ENCODE data around the gene EPB42.
"Not testable (repeated sequence)": the region's sequence is repeated elsewhere in the genome, so short reads cannot be mapped to it uniquely, and the experiment has no call there.

The EPB42 gene

DNA sequence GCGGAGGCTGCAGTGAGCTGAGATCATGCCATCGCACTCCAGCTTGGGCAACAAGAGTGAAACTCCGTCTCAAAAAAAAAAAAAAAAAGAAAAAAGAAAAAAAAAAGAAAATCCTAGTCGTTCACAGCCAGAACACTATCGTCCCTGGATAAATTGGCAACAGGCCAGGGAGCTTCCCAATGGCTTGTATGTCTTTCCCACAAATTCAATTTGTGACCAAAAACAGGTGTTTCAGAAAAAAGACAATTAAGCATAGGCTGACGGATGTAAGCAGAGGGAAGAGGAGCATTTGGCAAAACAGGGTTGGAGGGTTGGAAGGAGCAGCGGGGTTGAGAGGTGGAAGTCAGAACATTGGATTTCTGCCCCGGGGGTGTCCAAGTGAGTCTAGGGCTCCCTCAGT is 8.5 kb downstream of the EPB42 start:
- no peak for DNase-seq (ENCODE audit: low spot score)

DNA sequence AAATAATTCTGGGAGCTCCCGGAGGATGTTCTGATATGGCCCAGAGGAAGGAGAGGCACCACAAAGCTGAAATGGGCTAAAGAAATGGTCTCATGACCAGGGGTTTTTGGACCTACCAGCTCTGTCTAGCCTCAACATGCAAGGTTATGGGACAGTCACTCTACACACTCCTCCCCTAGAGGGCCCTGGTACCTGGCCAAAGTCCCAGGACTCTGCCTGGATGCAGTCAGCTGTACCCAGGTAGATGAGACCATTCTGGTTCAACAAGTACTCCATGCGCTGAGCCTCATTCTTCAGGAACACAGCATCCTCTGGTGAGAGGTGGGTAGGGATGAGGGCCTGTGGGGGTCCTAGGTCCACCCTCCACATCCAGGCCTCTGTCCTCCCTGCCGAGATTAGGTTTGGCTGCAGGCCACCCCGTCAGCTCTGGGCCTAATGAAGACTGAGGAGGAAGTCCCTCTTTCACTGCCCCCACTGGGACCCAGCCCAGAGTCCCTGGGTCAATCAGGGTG is 9.5 kb downstream of the EPB42 start:
- DNase-seq (ENCODE audit: low spot score), result no peak

GRCh38 chr15:43210807-43211206 is 10.0 kb downstream of the EPB42 start:
- DNase-seq (ENCODE audit: low spot score), result no peak

- DNase-seq (ENCODE audit: low spot score), result no peak
Observed at GRCh38 chr15:43210172-43210745, 10.6 kb downstream of the EPB42 start.

DNA sequence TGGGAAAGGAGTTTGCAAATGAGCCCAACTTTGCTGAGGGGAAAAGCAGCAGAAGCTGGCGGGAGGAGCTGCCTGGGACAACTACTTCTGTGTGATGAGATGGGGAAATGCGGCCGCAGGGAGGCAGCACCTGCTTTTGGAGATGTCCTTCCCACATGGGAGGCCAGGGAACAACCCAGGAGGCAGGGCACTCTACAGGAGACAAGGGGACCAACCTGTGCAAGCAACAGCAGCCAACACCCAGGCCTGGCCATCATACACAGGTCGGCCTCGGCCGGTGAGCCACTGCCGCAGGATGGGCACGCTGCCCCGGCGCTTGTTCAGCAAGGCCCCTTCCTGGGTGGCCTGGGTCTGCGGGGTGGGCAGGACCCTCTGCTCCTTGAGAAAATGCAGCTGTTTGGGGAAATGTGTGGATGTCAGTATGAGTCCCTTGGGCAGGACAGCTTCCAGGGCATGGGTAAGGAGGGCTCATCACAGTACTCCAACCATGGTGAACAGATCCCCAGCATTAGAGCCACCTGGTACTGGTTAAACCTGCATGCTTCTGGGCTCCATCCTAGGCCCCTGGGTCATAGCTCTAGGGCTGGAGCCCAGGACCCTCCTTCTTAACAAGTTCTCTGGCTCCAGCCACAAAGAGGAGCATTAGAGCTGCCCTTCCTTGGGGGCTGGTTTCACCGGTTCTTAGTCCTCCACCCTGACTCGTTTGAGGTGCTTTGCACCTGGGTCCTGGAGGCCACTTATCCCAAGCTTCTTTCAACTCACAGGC is 11.6 kb downstream of the EPB42 start:
- no peak for DNase-seq (ENCODE audit: low spot score)

DNA sequence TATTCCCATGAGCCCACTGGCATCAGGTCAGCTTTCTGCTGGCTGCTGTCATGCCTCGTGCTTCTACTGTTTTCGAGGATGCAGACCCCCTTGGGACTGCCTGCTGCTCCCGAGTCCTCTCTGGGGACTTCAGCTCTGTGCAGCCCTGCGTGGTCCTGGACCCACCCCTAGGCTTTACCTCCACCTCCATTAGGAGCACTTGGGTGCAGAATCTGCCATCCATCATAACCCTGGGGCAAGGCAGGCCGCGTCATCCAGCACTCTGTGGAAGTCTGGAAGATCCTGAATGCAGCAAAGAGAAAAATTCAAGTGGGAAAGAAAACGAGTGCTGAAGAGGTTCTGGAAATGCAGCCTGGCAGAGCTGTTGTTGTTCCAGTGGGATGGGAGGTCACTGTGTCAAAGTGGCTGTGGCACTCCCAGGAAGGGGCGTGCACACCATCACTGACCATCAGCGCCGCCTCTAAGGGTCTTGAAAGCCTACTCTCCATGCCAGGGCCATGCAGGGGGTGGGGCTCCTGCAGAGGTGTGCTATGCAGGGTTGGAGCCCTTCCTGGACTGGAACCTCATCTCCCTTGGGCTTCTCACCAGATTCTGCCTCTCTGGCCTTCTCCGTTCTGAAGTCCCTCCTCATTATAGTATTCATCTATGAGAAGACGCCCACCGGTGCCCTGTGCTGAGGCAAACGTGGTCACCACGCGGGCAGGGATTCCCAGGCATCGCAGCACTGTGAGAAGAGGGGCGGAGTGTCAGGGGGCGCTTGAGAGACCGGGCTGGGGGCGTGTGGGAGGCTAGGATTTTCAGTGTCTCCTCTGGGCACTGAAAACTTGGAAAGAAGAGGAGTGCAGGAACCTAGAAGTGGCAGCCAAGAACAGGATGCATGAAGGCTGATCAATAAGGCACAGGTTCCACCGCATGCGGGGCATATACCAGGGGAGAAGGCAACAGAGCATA is 12.5 kb downstream of the EPB42 start:
- no peak for DNase-seq (ENCODE audit: low spot score)

- no peak for DNase-seq (ENCODE audit: low spot score)
Observed at GRCh38 chr15:43207024-43207423, 13.8 kb downstream of the EPB42 start.

GRCh38 chr15:43206054-43206453 is 14.8 kb downstream of the EPB42 start:
- DNase-seq (ENCODE audit: low spot score), result no peak

DNA sequence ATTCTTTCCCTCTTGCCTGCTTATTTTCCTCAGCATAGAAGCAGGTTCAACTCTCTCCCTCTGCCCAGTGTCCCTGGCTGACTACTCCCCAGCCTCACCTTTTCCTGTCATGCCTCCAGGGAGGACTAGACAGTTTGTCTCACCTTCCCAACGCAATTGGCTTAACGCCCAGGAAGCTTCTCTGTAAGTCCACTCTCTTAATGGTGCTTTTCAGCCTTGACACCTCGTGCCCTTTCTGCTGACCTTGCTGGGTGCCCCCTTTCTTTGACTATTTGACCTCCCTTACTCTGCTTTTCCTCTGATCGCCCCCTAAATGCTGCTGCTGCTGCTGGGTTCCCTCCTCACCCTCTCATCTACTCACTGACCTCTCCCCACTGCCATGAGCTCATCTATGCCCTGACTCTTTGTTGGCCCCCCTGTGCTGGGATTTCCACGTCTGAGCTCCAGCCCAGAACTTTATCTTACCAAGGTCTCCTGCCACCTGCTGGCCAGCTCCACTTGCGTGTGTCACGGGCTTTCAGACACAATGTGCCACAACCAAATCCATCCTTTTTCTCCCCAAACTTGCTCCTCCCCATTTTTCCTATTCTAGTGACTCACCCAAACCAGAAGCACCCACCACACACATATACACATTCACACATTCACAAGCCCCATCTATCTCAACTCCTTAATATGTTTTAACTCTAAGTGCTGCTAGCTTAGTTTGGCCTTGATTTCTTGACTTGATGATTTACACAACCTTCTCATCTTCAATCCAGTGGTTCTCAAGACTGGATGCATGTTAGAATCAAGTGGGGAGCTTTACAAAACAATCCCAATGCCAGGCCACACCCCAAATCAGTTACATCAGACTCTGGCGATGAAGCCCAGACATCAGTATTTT is 16.6 kb downstream of the EPB42 start:
- DNase-seq (ENCODE audit: low spot score), result peak; percentile 45

- DNase-seq (ENCODE audit: low spot score), result no peak
Observed at GRCh38 chr15:43199945-43200488, 20.8 kb downstream of the EPB42 start.

- no peak for DNase-seq (ENCODE audit: low spot score)
Observed at GRCh38 chr15:43198992-43199391, 21.8 kb downstream of the EPB42 start.

- DNase-seq (ENCODE audit: low spot score), result not testable (repeated sequence)
Observed at GRCh38 chr15:43198556-43198955, 22.3 kb downstream of the EPB42 start.

GRCh38 chr15:43197773-43198172 is 23.0 kb downstream of the EPB42 start:
- not testable (repeated sequence) for DNase-seq (ENCODE audit: low spot score)

- no peak for DNase-seq (ENCODE audit: low spot score)
Observed at GRCh38 chr15:43196760-43197548, 23.9 kb downstream of the EPB42 start.

DNA sequence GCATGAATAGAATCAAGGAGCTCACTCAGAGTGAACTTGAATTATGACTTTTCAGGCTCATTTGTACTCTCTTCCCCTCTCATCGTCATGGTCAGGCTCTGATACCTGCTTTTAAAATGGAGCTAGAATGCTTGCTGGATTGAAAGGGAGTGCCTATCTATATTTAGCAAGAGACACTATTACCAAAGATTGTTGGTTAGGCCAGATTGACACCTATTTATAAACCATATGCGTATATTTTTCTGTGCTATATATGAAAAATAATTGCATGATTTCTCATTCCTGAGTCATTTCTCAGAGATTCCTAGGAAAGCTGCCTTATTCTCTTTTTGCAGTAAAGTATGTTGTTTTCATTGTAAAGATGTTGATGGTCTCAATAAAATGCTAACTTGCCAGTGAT is 26.0 kb downstream of the EPB42 start:
- no peak for DNase-seq (ENCODE audit: low spot score)

DNA sequence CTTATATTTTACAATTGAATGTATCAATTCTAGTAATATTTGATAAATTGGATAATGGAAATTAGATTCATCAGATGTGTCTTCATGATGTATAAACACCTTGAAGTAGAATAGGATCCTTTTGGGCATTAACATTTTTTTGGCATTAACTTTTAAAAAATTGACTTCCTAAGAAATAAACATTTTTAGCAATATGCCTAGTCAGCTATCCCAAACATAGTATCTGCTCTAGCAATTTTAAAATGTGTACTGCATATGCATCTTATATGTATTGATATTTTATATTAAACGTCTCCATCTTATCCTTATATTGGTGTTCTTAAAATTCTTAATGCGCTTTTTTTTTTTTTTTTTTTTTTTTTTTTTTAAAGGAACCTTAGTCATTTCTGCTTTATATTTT is 27.1 kb downstream of the EPB42 start:
- no peak for DNase-seq (ENCODE audit: low spot score)

DNA sequence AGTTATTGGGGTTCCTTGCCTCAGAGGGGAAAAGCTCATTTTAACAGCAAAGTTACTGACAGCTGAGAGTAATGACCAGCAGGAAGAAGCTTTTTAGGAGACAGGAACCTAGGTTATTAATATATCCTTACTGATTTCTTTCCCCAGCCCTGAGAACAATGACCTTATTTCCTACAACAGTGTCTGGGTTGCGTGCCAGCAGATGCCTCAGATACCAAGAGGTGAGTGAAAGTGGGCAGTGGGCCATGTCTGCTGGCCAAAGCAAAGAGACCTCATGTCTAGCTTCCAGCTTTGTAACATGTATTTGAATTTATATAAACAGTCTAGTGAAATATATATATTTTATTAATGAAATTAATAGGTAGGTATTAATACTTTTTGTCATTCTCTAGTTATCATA is 30.6 kb downstream of the EPB42 start:
- peak; percentile 85 for DNase-seq (ENCODE audit: low spot score)

DNA sequence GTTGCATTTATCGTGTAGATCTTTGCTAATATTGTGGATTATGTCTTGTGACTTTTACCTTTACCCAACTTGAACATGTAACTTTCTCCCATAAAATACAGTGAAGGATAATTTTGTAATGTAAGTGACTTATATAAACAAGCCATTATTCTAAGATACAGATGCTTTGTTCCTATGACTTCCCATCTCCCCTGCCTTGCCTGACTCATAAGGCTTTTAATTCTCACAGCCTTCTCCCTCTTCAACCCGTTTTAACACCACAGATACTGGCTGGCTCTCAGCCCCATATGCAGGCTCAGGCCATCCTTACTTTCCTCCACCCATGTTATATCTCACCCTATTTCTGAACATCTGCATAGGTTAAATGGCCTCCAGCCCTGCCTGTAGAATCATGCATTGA is 31.5 kb downstream of the EPB42 start:
- DNase-seq (ENCODE audit: low spot score), result peak; percentile 38

DNA sequence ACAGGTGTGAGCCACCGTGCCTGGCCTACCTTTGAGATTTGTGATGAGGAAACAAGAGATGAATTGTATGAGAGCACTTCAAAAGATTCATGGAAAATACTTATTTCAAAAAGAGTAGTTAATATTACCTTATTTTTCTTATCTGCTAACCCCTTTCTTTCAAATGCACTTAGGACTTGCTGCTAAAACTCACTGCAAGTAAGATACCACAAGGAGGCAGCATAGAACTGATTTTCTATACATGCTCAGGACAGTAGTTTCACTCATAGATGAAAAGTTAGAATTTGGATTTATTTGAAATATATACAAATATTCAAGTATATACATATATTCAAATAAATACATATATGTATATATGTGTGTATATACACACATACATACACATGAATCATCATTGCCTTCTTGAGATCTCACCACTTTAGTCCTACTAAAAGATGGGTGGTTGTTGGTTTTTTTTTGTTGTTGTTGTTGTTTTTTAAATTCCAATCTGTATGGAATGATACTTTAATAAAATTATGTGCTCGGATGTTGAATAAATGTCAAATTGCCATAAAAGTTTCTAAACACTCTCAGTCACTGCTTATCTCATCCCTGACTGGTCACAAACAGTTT is 33.2 kb downstream of the EPB42 start:
- peak; percentile 68 for DNase-seq (ENCODE audit: low spot score)

DNA sequence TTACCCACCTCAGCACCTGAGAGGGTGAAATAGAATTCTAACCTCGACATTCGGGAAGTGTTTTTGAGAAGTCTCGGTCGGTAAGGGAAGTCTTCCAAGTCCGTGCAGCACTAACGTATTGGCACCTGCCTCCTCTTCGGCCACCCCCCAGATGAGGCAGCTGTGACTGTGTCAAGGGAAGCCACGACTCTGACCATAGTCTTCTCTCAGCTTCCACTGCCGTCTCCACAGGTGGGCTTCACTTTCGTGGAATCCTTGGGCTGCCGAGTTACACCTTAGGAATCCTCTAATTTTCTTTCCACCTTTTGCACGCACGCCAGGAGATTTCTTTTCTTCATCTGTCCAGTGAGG is 34.8 kb downstream of the EPB42 start:
- no peak for DNase-seq (ENCODE audit: low spot score)
